HepG2 (cell line): ENCODE results near the gene ATP8B4. TPM values are rescaled to one million over a fixed set of nuclear protein-coding genes. Genes with fewer than 3 reads are reported as not detected.

Source experiments
- ATAC-seq: fragments of 200-7000 bp; cut with Tn5 transposase; 3 replicates; pipeline ENCODE4 v1.9.1; 2020; ENCODE audit warnings: mild to moderate bottlenecking, moderate library complexity
- BruUV-seq: library from RNA; stranded (reverse); fragments of 400-500 nt; replicated peaks from 2 replicates; lab custom pipeline; 2021; lab: Mats Ljungman, UMichigan
- CTCF ChIA-PET: fragments of 300-600 bp; formaldehyde crosslinking; extraction: SDS; loops from one replicate; lab custom pipeline; 2021; ENCODE audit warnings: low total read pairs, inconsistent platforms, low intra/inter-chr PET ratio; lab: Yijun Ruan, JAX
- POLR2A ChIA-PET: fragments of 350-600 bp; sonication (Branson Sonifier 250); formaldehyde crosslinking; loops from one replicate; lab custom pipeline; 2020; ENCODE audit warnings: antibody characterized with exemption, inconsistent platforms; lab: Yijun Ruan, JAX
- DNase-seq: peaks from one replicate; pipeline ENCODE4 v3.0.0-alpha.2; 2015; ENCODE audit warnings: low spot score
- FAIRE-seq: peaks from 3 replicates; lab custom pipeline; 2011; peaks lifted over from hg19 to GRCh38; lab: Jason Lieb, UNC
- H2AFZ ChIP-seq: one replicate; pipeline ENCODE4 v1.6.1; 2011; ENCODE audit warnings: low read length, inconsistent platforms
- H3K27ac ChIP-seq: fragments of 300-600 bp; 3 replicates; pipeline ENCODE4 v1.8.0; 2011; ENCODE audit warnings: mixed run types, mild to moderate bottlenecking, mixed read lengths, low read length, inconsistent platforms; ENCODE audit not compliant: insufficient read depth; ENCODE audit errors: extremely low read length
- H3K27me3 ChIP-seq, 2 experiments: fragments of 200-600 bp in 1 of 2; 2 replicates in 1 of 2; 3 replicates in 1 of 2; pipeline versions ENCODE4 v1.6.0 to v1.8.0; 2011; ENCODE audit warnings: low read length in 2 of 2, mild to moderate bottlenecking in 2 of 2, moderate library complexity in 2 of 2, inconsistent platforms in 1 of 2; ENCODE audit not compliant: insufficient read depth in 2 of 2, control insufficient read depth in 1 of 2
- H3K36me3 ChIP-seq, 2 experiments: fragments of 200-600 bp in 1 of 2; replicated peaks in 1 of 2; 2 replicates in 1 of 2; 3 replicates in 1 of 2; pipeline versions ENCODE4 v1.5.1 to v1.8.0; 2011; ENCODE audit warnings: low read length in 2 of 2, inconsistent platforms in 1 of 2; ENCODE audit not compliant: insufficient read depth in 2 of 2, control insufficient read depth in 1 of 2
- H3K4me1 ChIP-seq: 2 replicates; pipeline ENCODE4 v1.5.1; 2012; ENCODE audit warnings: low read length, inconsistent platforms; ENCODE audit not compliant: insufficient read depth
- H3K4me2 ChIP-seq: 2 replicates; pipeline ENCODE4 v1.6.0; 2011; ENCODE audit warnings: low read depth, low read length, inconsistent platforms
- H3K4me3 ChIP-seq, 3 experiments: fragments of 200-600 bp in 1 of 3; sonication (generic), shearing (Covaris generic) in 1 of 3; replicated peaks in 1 of 3; 2 replicates each; pipeline ENCODE4 v1.5.1; 2011 to 2016; ENCODE audit warnings: low read length in 3 of 3, inconsistent platforms in 2 of 3, low read depth in 2 of 3, mild to moderate bottlenecking in 2 of 3, control low read depth in 1 of 3, mixed read lengths in 1 of 3; ENCODE audit not compliant: insufficient read depth in 1 of 3
- H3K79me2 ChIP-seq: one replicate; pipeline ENCODE4 v1.6.1; 2011; ENCODE audit warnings: low read length, inconsistent platforms; ENCODE audit not compliant: insufficient read depth
- H3K9ac ChIP-seq: 2 replicates; pipeline ENCODE4 v1.6.0; 2011; ENCODE audit warnings: mild to moderate bottlenecking, low read depth, low read length, inconsistent platforms; ENCODE audit not compliant: insufficient read depth
- H3K9me3 ChIP-seq: 2 replicates; pipeline ENCODE4 v1.5.1; 2012; ENCODE audit warnings: mild to moderate bottlenecking, low read length
- H4K20me1 ChIP-seq: 2 replicates; pipeline ENCODE4 v1.6.0; 2011; ENCODE audit warnings: inconsistent platforms, mild to moderate bottlenecking, low read length, moderate library complexity; ENCODE audit not compliant: insufficient read depth
- BRCA1 ChIP-seq: sonication (generic); formaldehyde crosslinking; IDR thresholded peaks from 2 replicates; pipeline ENCODE4 v1.4.0; 2020; ENCODE audit warnings: missing genetic modification reagents
- KAT8 ChIP-seq: IDR thresholded peaks from 2 replicates; pipeline ENCODE4 v1.6.1; 2016; ENCODE audit warnings: missing genetic modification reagents, missing compliant biosample characterization
- KLF9 ChIP-seq: IDR thresholded peaks from 2 replicates; pipeline ENCODE4 v1.6.1; 2016; ENCODE audit warnings: low read depth
- NR2F2 ChIP-seq: IDR thresholded peaks from 2 replicates; pipeline ENCODE4 v1.6.1; 2012; ENCODE audit warnings: low read depth, inconsistent platforms, borderline replicate concordance
- PAXIP1 ChIP-seq: sonication (generic); formaldehyde crosslinking; conservative IDR thresholded peaks from 2 replicates; pipeline ENCODE4 v1.4.0; 2020; ENCODE audit warnings: mild to moderate bottlenecking, missing genetic modification reagents, moderate library complexity
- PRDM15 ChIP-seq: sonication (generic); formaldehyde crosslinking; IDR thresholded peaks from 2 replicates; pipeline ENCODE4 v1.4.0; 2020; ENCODE audit warnings: missing genetic modification reagents
- TGIF2 ChIP-seq: IDR thresholded peaks from 2 replicates; pipeline ENCODE4 v1.6.1; 2016; ENCODE audit warnings: control low read depth, missing compliant biosample characterization
- YY1 ChIP-seq: IDR thresholded peaks from 2 replicates; pipeline ENCODE4 v1.6.1; 2011; ENCODE audit warnings: low read length, low read depth, moderate library complexity, mild to moderate bottlenecking; ENCODE audit not compliant: insufficient read depth, insufficient replicate concordance
- ZBTB7A ChIP-seq: sonication (generic); formaldehyde crosslinking; IDR thresholded peaks from 2 replicates; pipeline ENCODE4 v1.8.0; 2022; ENCODE audit warnings: mild to moderate bottlenecking, missing genetic modification reagents
- ZNF24 ChIP-seq: fragments of 450-650 bp; IDR thresholded peaks from 2 replicates; pipeline ENCODE4 v1.6.1; 2017; ENCODE audit warnings: antibody characterized with exemption, mild to moderate bottlenecking
- ZNF451 ChIP-seq: sonication (generic); formaldehyde crosslinking; IDR thresholded peaks from 2 replicates; pipeline ENCODE4 v1.5.0; 2020; ENCODE audit warnings: mild to moderate bottlenecking, missing genetic modification reagents
- ZNF562 ChIP-seq: sonication (generic); formaldehyde crosslinking; IDR thresholded peaks from 2 replicates; pipeline ENCODE4 v1.8.0; 2022; ENCODE audit warnings: missing genetic modification reagents, borderline replicate concordance
- WGBS: methylation state at CpG from one replicate; pipeline ENCODE4 v1.1.6; 2017; ENCODE audit warnings: low lambda C conversion rate; 5-methylcytosine and 5-hydroxymethylcytosine counted together
- in situ Hi-C: cut with HindIII; loops from 2 replicates; pipeline ENCODE4 v1.10.0; 2017; ENCODE audit warnings: low pct_unique_long_range_greater_than_20kb; ENCODE audit not compliant: extremely low pct_ligation_motif_present
- intact Hi-C: fragments of 100-400 bp; cut with micrococcal nuclease; formaldehyde crosslinking; loops from one replicate; pipeline ENCODE4 v1.10.0; 2022; ENCODE audit not compliant: unreplicated experiment
- polyA plus RNA-seq, 8 experiments: library from polyadenylated mRNA; depleted of rRNA in 3 of 8; stranded (reverse) in 7 of 8; unstranded in 1 of 8; fragments of >200 nt; fragmentation: Illumina TruSeq in 4 of 8; extraction: Trizol in 4 of 8; gene quantifications; 2 replicates each; pipeline versions ENCODE4 v1.2.1 to v1.2.3, GENCODE V29; 2011 to 2016; ENCODE audit warnings: low read depth in 4 of 8, missing spikeins in 1 of 8, mixed read lengths in 1 of 8; ENCODE audit not compliant: insufficient read depth in 1 of 8
- total RNA-seq, 5 experiments: library from RNA; depleted of rRNA; stranded (reverse); fragments of >200 nt; fragmentation: Illumina TruSeq; extraction: Trizol; gene quantifications; 2 replicates each; pipeline ENCODE4 v1.2.3, GENCODE V29; 2016; ENCODE audit warnings: low read depth in 1 of 5

ATP8B4 gene
- total and polyA plus RNA-seq, 2 of the 13 experiments (the other 11 are each of a cell fraction or from before 2014, with no cell fraction given), result 0.24 to 0.69 TPM

DNA sequence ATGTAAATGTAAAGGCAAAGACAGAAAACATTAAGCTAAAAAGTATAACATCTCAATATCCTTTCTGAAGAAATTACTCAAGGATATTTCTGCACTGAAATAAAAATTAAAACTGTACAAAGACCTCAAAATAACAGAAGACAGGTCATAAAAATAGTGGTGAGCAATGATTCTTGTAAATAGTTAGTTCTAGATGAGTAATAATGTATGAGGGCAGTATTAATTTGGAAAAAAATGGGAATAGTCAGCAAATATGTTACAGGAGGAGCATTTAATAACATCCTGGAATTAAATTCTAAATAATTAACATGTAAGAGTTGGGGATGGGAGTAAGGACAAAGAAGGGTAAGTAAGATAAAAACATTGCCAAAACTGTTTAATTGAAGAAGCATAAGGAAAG lies 250.7 kb downstream of the ATP8B4 start:
- ChIA-PET POLR2A (no interaction called here), CTCF (no interaction called here)
- no peak overlapping the region for H3K4me3 ChIP-seq
- no TSS peak for BruUV-seq
- intact Hi-C loops, result no loop called here
- no peak for TF ChIP-seq KLF9 (CRISPR knock-in tag)
- no peak for TF ChIP-seq BRCA1 (CRISPR knock-in tag)
- in situ Hi-C loops, result no loop called here
- no peak overlapping the region for H3K9ac ChIP-seq
- H2AFZ ChIP-seq, result no peak overlapping the region
- no peaks in the 10 kb centered on the region for H3K9me3 ChIP-seq
- ATAC-seq (no peak), DNase-seq (no peak), FAIRE-seq (no peak)
- no peak overlapping the region for H3K27ac ChIP-seq
- H3K79me2 ChIP-seq, result no peaks in the 10 kb centered on the region
- H3K36me3 ChIP-seq, result no peaks in the 10 kb centered on the region
- no peaks in the 10 kb centered on the region for H4K20me1 ChIP-seq
- H3K4me2 ChIP-seq, result no peak overlapping the region
- H3K4me1 ChIP-seq, result no peaks in the 10 kb centered on the region
- no peaks in the 10 kb centered on the region for H3K27me3 ChIP-seq

DNA sequence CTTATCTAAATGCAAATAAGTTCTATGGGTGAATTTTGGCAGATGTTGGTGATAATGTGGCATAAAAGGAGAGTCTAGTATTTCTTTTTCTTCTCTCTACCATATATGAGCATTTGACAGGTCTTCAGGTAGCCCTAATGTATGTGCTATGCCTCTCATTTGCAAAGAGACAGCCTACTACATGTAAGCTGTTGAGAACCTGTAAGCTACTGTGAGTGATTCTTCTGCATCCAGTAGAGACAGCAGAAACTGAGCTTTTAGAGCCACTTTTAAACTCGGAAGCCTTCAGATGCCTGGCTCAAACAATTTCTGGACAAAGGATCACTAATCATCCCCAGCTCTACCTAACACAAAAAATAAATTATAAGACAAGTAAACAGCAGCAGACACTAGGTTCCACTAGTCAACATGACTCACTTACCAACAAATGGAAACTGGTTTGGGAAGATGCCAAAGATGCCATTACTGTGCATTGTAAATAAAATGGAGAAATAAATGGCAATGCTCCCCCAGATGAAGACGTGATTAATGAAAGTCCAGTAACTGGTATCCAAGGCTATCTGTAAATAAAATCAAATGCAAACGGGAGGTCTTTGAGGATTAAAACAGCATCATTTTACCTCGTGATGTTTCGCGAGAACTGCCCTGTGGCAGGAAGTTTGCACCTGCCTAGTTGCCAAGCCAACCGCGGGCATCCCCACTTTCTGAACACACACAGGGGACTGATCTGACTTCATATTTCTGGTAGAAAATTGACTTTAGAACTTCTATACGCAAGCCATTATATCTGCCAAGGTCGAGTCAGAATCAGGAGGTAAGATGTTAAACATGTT lies 252.9 kb downstream of the ATP8B4 start:
- ChIA-PET POLR2A (no interaction called here), CTCF (no interaction called here)
- no peaks in the 10 kb centered on the region for H3K79me2 ChIP-seq
- DNase-seq (no peak), ATAC-seq (no peak), FAIRE-seq (no peak)
- no peak overlapping the region for H3K4me3 ChIP-seq
- H2AFZ ChIP-seq, result no peak overlapping the region
- no peak overlapping the region for H3K9ac ChIP-seq
- WGBS, result 58% methylated on average over 10 of the region's 10 CpGs
- H3K27ac ChIP-seq, result no peak overlapping the region
- H3K9me3 ChIP-seq, result no peaks in the 10 kb centered on the region
- no peaks in the 10 kb centered on the region for H3K4me1 ChIP-seq
- no peaks in the 10 kb centered on the region for H3K36me3 ChIP-seq
- in situ Hi-C loops, result no loop called here
- no peaks in the 10 kb centered on the region for H4K20me1 ChIP-seq
- no peak overlapping the region for H3K4me2 ChIP-seq
- no peaks in the 10 kb centered on the region for H3K27me3 ChIP-seq
- intact Hi-C loops, result no loop called here
- no TSS peak for BruUV-seq
- TF ChIP-seq KAT8, result no peak
- no peak for TF ChIP-seq ZNF562 (CRISPR knock-in tag)
- no peak for TF ChIP-seq ZNF451
- TF ChIP-seq ZNF24, result no peak
- TF ChIP-seq TGIF2, result no peak
- no peak for TF ChIP-seq YY1
- no peak for TF ChIP-seq PAXIP1 (CRISPR knock-in tag)
- no peak for TF ChIP-seq PRDM15 (CRISPR knock-in tag)
- TF ChIP-seq ZBTB7A (CRISPR knock-in tag), result no peak
- no peak for TF ChIP-seq NR2F2
